Glomerular endothelial cell (primary cell): ENCODE data around the gene PAPOLB. TPM values are rescaled to one million over a fixed set of nuclear protein-coding genes. Genes with fewer than 3 reads are reported as not detected.

Experiments
- DNase-seq: peaks from one replicate; pipeline ENCODE4 v3.0.0-alpha.2; 2011; ENCODE audit warnings: low read depth, low spot score; ENCODE audit errors: extremely low read depth
- total RNA-seq: library from RNA; depleted of rRNA; stranded (reverse); fragments of >200 nt; gene quantifications from 2 replicates; pipeline ENCODE4 v1.2.3, GENCODE V29; 2015

The PAPOLB gene
- total RNA-seq, 1 donor from 2014 or later, result not detected

DNA sequence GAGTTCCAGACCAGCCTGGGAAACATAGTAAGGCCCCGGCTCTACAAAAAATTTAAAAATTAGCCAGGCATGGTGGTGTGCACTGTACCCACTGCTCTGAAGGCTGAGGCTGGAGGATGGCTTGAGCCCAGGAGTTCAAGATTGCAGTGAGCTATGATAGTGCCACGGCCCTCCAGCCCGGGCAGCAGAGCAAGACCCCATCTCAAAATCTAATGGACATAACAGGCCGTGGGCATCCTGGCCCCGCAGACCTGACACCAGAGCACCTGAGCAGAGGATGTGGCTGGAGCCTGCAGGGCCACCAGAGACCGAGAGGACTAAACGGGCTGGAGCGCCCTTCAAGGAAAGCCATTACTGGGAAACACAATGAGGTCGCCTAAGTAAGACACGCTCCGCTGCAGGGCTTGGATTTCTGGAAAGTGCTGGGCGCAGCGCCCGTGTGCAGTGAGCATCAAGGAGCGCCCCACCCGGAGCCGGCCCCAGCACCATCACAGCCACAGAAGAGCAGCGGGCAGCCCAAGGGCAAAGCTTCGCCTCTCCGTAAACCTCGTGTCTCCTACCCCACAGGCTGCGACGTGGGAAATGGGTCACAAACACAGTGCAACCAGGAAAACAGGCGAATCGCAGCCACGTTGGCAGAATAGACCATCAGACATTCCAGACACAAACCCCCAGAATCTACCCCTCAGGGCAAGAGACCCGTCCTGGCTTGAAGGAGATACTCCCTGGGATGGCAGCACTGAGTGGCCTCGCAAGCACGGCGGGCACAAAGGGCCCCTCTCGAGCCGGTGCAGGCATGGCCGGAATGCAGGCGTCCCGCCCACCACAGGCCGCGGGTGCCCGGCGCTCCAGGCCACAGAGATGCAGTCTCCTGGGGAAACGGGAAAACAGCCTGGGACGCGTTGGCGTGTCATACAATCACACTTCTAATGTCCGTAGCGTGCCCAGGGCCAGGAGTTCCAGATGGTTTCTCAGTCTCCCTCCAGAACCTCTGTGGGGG is 16.8 kb upstream of the PAPOLB start:
- DNase-seq, result no peak

DNA sequence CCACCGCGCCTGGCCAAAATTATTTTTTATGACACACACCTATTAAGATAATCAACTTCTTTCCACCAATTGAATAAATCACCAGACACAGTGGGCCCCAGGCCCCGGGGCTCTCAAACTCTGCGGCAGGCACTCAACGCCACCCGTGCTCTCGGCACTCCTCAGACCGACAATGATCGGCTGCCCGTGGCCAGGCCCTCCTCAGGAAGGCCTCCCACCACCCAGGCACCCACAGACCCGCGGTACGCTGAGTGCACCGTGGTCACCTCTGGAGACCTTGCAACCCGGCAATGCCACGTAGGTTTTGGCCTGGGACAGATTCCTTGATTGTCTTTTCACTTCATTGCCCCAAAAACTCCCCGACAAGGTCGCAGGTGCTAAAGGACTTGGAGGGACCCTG is 14.8 kb upstream of the PAPOLB start:
- DNase-seq, result no peak

DNA sequence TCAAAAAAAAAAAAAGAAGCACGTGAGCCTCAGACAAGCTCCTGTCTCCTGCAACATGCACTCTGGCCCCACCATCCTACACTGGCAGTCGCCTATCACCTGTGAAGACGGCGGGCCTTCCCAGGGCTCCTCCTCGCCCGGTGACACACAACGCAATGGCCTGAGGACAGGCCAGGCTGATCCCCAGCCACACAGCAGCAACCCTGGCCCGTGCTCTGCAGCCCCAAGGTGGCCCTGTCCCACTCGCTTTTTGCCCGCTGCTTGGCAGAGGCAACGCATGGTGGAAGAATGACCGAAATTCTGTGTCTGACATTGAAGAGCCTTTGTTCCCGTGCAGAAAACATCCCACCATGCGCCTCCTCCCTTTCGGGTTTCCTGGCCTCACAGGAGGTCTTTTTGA is 13.6 kb upstream of the PAPOLB start:
- no peak for DNase-seq

DNA sequence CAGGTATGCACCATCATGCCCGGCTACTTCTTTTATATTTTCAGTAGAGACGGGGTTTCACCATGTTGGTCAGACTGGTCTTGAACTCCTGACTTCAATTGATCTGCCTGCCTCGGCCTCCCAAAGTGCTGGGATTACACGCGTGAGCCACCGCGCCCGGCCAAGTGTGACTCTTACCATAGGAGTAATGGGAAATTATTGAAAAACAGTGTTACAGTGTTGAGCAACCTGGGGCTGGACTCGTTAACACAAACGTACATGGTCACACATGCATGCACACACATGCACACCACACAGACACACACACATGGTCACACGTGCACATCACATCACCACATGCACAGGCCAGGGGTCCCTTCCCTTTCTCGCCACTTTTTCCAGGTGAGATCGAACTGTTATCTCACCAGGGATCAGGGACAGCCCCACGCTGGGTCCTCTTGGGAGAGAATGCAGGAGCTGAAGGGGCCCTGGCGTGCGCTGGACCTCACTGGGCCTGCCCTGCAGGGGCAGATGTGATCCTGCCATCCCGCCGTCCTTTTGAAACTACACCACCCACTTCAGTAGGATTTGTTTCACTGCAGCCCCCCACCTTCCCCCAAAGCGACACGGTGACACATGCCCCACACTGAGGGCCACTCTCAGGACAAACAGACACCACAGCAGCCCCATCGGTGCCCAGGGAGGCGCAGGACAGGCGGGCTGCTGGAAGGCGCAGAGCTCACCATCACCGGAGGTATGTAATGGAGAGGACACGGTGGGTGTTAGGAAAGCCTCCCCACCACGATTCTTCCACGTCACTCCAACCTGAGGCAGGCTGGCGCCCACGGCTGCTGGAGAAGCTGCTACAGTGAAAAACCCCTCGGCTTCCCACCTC is 11.5 kb upstream of the PAPOLB start:
- DNase-seq, result no peak

DNA sequence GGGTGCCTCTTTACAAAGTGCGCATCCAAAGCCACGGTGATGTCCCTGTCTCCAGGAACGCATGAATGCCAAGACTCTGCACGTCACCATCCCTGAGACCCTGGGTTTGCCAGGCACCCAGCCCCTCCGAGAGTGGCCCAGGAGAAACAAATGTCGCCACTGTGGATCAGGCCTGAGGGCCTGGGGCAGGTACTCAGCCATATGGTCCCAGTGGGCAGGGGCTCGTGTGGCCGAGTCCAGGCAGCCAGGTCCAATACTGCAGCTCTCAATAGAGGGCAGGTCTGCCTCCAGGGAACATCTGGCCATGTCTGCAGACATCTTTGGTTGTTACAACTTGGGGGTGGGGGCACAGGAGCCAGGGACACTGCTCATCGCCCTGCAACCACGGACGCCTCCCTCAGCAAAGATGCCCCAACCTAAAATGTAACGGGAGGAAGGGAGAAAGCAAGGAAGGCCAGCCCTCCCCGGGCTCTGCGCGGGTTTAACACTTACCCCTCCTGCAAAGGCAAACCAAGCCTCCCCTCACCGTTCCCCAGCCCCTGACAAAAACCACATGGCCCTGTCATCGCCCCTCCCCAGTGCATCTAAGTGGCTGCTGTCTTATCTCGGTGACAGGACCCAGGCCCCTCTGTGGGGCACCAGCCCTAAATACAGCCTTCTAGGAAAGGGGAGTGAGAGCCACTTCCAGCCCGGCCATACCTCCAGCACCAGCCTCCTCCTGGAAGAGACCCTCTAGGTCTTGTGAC is 10.3 kb upstream of the PAPOLB start:
- DNase-seq, result no peak

DNA sequence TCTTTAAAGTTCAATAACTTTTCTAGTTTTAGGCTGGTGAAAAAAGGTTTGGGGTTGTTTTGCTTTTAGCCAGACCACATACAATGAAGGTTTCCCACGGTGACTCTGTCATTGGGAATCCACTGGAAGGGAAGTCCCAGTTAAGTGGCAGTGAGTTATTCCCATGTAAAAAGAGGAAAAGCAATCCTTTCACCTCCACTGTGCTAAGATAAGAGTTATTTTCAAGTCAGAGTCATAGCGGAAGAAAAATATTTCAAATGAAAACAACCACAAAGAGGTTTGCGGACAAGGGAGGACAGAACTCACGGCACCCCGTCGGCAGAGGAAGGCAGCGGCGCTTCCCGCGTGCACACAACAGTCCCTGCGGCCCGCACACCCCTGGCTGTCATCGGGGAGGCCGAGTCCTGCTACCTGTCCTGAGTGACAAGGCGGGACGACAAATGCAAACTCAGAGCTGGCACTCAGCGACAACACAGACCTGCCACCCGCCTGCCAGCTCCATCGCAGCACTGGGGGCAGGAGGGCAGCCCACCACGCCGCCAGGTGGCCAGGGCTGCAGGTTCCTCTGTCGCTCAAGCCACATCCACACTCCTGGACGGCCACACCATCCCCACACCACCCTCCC is 9.3 kb upstream of the PAPOLB start:
- DNase-seq, result no peak

DNA sequence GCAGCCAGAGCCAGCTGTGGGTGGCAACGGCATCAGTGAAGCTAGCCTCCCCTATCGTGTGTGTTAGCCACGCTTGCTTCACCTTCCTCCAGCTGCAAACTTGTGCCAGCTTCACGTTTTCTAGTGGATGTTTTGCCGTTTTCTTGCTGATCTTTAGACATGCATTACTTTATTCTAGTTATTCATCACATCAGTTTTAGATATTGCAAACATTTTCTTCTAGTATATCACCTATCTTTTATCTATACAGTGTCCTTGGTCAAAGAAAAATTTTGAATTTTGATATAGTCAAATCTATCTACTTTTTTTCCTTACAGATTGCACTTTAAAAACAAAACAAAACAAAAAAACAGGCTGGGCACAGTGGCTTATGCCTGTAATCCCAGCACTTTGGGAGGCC is 6.7 kb upstream of the PAPOLB start:
- DNase-seq, result no peak

DNA sequence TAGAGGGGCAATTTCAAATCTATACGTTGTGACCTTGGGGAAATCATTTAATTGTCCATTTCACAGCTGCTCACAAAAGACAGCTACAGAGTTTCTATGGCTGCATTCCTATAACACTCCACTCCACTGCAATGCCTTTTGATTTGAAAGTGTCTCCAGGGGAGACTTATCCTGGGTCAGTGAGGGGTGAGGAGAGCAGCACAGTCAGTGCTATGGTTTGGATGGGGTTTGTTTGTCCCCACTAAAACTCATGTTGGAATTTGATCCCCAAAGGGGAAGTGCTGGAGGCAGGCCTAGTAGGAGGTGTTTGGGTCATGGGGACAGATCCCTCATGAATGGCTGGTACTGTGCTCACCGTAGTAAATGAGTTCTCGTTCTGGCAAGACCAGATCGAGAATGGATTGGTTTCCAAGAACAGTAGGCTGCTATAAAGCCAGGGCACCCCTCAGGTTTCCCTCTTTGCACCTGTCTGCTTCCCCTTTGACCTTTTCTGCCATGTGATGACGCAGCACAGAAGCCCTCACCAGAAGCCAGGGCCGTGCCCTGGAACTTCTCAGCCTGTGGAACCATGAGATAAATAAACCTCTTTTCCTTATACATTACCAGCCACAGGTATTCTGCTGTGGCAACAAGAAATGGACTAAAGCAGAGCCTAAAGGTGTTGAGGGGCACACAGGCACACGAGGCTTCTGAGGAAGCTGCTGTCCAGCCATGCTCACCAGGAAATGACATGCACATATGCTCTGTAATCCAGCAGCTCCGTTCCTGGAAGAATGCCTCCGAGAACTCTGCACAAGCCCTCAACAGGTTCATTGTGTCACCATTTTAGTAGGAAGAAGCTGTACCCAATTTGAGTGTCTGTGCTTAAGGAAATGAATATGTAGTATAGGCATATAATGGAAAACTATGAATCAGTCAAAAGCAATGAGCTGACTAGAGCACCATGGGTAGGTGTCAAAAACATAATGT is 5.0 kb upstream of the PAPOLB start:
- DNase-seq, result no peak

DNA sequence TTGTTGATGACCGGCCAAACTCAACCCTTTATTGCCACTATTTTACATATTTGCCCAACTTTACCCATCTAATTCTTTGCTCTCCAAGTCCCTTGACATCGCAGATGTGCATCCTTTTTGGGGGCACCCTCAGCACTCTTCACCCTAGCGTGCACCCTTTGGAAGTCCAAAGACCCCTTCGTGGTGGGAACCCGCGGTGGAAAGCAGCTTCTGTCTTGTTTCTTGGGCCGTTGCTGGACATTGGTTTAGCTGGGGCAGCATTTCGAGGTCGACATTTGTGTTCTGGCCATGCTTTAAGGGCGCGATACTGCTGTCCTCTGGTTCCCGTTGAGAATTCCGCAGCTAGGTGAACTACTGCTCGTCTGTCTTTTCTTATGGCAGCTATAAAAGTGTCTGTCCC is 326 bp upstream of the PAPOLB start:
- no peak for DNase-seq

DNA sequence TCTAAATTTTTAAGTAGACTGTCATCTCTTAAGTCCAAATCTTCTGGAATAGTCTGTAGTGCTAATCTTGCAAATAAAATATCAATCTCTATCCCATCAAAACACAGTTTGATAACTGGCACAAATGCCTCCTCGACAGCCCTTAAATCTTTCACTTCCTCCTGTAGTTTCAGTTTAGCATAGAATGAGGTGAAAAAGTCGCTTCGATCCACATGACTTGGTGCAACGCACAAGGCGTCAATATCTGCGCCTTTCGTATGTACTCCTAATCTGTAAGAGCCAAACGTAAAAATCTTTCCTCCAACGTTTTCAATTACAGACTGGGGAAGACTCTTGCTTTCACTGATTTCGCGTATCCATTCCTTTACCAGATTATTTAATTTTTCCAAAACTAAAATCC is 603 bp downstream of the PAPOLB start:
- DNase-seq, result no peak

DNA sequence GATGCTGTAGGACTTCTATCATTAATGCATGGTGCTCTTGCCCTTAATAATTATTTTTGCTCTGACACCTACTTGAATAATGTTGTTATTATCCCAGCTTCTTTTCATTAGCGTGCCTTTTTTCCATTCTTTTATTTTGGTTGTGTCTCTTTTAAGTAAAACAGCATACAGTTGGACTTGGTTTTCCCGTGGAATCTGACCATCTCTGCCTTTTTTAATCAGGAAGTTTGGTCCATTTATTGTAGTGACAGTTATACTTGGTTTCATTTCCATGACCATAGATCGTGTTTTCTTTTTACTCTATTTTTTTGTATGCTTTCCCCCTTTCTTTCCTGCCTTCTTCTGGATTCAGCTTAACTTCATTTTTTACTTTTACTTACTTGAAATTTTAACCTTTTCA is 4.6 kb downstream of the PAPOLB start:
- DNase-seq, result no peak

DNA sequence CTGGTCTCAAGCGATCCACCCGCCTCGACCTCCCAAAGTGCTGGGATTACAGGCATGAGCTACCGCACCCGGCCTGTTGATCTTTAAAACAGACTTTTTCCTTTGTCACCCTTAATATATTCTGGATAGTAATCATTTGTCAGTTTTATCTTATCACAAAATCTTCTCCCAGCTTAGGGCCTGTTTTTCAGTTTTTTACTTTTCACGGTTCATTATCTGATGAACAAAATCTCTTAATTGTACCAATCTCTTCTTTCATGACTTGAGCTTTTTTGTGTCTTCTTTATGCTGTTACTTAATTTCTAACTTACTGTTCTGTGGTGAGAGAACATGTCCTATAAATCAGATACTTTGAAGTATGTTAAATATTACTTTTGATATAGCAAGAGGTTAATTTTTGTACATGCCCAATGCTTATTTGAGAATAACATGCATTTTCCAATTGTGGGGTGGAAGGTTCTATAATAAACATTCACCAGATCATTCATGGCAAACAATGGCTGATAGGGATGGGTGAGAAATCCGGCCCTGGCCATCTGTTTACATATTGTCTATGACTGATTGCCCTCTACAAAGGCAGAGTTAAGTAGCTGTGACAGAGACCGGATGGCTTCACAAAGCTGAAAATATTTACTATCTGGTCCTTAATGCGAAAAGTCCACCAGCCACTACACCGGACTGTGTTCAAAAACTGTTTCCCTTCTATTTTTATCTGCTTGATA is 5.3 kb downstream of the PAPOLB start:
- DNase-seq, result no peak

DNA sequence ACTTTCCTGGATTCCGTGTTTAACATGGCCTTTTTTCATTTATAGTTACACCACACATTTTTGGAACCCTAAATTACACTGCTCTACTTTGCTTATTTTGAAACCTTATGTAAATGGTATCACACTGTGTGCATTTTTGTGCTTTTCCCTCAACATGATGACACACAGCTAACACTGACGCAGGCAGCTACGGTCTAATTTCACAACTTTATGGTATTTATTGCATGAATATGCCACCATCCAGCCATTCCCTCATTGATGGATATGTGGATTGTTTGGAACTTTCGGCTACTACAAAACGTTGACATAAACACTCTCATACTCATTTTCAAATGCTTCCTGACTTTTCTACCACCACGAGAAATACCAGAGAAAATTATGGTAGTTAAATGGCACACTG is 6.9 kb downstream of the PAPOLB start:
- no peak for DNase-seq

DNA sequence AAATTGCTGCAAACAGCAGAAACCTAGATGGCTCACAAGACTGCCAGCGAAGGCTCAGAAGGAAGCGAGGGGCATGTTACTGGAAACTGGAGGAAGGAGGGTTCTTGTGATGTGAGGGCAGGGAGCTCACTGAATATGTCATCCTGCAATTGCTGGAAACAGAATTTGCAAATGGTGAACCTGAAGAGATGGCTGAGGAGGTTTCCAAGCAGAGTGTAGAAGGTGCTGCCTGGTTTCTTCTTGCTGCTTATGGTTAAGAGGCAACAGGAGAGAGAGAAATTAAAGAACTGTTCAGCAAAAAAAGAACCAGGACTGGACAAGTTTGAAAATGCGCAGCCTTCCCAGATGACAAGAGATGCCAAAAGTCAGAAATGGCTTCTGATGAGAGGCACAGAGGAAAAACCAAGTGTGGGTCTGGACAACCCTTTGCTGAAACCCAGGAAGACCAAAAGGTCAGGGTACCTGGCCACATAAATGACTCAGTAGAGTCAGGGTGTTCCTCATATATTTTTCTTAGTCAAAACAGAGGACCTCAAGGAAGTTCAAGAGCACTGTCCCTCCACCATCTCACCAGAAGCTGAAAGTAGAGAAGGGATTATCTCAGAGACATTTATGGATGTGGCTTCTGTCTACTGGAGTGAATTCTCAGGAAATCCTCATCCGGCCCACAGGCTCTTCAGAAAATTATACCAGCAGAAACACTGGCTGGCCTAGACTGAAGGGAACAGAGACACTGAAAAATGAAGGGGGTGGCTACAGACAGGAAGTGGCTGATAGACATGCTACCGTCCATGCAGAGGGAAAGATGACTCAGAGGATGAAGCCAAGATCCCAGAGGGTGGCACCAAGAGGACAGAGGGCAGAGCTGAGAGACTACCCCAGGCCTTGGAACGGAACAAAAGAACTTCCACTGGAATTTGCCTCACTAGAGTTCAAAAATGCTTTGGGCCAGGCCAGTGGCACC is 10.1 kb downstream of the PAPOLB start:
- DNase-seq, result no peak

DNA sequence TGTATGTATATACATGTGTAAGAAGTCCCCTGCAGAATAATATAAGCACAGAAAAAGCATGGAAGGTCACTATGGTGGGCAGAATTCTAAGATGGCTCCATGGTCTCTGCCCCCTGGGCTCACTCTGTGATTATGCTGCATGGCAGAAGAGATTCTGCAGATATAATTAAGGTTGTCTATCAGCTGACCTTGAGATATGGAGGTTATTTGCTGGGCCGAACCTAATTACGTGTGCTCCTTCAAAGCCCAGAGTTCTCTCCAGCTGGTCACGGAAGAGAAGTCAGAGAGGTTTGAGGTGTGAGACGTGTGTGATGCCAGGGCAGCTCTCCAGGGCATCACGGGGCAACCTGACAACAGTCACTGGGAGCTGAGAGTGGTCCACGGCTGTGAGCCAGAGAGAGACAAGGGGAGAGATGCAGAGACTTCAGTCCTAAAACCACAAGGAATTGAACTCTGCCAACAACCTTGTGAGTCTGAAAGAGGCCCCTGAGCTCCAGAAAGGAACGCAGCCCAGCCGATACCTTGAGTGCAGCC is 11.5 kb downstream of the PAPOLB start:
- no peak for DNase-seq

DNA sequence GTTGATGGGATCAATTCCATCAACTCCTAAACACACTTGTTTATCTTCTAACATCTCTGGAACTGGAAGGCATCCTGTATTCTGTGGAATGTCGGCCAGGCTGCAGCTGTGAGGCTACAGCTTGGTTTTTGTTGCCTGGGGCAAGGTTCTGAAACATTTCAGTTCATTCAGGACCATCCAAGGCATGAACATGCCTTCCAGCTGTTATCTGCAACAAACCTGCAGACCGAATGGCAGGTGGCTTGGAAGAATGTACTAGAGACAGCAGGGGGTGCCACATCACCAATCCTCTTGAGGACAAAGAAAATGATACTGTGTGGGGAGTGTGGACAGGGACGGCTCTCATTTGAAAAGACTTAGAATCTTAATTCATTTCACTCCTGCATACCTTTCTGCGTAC is 12.4 kb downstream of the PAPOLB start:
- DNase-seq, result no peak

DNA sequence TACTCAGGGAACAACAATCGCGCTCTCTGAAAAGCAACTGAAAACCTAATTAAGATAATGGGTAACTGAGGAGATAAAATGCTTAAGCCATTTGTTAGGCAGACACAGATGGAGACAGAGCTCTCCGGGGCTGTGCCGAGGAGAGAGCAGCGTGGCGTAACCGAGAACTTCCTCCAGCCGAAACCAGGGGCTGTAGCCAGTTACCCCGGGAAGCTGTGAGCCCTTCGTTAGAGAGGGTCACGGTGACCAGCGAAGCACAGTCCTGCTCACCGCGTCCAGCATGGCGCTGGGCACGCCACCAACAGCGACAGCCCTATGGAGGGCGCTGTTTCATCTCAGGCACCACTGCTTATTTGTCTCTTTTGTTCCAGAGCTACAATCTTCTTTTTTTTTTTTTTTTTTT is 16.1 kb downstream of the PAPOLB start:
- DNase-seq, result no peak
